Subcutaneous adipose tissue (tissue), 4 donors: ENCODE results near the gene ANKFN1. TPM values are rescaled to one million over a fixed set of nuclear protein-coding genes. Genes with fewer than 3 reads are reported as not detected.

Experiments used
- total RNA-seq, 4 donors: library from RNA; depleted of rRNA; stranded (reverse); fragments of >200 nt; gene quantifications; one replicate each; pipeline ENCODE4 v1.1.0, GENCODE V29; 2016
- TF ChIP-seq, protein P1 (sequence below): fragments of 450-650 bp; IDR thresholded peaks from one replicate; pipeline ENCODE4 v1.5.1; 2016; ENCODE audit warnings: low read depth, mild to moderate bottlenecking, control low read depth, antibody characterized with exemption, moderate library complexity

Gene ANKFN1
- total RNA-seq, 4 donors from 2014 or later: 2.9 to 15.5 (median 5.3) TPM; not detected in 1

DNA sequence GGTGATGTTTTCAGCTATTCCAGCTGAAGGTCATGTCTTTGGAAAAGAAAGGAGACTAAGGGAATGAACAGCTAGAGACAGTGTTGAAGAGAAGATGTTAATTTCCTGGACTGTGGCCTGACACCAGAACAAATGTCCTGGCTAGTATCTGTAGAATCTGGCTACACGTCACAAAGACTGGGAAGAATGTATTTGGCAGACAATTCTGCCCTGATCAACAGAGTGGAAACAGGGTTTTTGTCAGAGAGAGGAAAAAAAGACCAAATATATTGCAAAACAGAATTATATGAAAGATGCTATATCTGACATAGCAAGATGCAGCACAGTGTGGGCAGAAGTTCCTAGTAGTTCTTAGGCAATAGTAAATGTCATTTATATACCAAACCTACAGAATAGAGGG, 17.0 kb upstream of the ANKFN1 start:
- TF ChIP-seq, protein P1, sequence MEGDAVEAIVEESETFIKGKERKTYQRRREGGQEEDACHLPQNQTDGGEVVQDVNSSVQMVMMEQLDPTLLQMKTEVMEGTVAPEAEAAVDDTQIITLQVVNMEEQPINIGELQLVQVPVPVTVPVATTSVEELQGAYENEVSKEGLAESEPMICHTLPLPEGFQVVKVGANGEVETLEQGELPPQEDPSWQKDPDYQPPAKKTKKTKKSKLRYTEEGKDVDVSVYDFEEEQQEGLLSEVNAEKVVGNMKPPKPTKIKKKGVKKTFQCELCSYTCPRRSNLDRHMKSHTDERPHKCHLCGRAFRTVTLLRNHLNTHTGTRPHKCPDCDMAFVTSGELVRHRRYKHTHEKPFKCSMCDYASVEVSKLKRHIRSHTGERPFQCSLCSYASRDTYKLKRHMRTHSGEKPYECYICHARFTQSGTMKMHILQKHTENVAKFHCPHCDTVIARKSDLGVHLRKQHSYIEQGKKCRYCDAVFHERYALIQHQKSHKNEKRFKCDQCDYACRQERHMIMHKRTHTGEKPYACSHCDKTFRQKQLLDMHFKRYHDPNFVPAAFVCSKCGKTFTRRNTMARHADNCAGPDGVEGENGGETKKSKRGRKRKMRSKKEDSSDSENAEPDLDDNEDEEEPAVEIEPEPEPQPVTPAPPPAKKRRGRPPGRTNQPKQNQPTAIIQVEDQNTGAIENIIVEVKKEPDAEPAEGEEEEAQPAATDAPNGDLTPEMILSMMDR: no peak

DNA sequence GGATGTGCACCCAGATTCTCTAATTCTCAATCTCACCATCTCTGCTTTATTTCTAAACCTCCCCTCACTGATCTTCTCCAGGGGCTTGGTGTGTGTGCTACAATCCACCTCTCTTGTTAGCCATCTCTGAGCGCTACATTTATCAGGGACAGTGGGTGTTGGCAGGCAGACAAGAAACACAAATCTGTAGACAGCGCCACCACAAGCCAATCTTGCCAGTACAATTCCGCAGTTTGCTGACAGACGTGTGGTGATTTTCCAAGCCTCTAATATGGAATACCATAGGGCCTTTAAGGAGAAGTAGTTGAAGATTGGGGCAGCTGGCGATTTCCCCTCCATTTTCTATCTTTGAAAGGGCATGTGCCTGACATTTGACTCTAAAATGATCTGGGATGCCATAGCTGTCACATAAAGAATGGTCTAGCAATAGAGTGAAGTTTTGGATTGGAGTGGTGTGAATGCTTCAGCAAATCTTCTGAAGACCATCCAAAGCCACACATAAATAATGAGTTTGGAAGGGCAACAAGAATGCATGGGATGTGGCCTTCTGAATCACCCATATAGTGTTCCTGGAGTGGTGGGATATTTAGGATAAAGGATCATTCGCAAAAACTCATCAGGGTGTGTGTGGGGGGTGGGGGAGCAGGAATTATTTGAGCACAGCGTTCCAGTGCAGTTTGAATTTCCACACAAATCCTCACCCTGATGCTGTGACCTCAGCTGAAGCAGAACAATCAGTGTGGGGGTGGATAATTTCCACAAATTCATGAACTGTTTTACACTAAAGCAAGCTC, 12.0 kb upstream of the ANKFN1 start:
- TF ChIP-seq, protein P1: no peak

DNA sequence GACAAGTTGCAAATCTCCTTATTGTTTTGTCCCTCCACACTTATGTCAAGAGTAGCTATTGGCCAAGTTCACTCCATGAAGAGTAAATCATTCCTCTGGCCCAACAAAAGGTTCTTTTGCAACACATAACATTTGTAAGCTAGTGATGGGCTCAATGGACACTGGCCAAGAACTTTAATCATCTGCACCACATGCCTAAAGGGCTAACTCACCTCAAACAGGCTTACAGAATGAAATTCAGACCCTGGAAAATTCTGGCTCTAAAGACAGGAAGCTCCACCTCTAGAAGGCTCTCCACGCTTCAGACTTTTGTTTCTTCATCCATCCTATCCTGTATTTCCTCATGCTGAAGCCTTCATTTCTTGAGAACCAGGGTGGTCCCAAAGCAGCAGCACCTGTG, 10.9 kb upstream of the ANKFN1 start:
- TF ChIP-seq, protein P1: no peak

DNA sequence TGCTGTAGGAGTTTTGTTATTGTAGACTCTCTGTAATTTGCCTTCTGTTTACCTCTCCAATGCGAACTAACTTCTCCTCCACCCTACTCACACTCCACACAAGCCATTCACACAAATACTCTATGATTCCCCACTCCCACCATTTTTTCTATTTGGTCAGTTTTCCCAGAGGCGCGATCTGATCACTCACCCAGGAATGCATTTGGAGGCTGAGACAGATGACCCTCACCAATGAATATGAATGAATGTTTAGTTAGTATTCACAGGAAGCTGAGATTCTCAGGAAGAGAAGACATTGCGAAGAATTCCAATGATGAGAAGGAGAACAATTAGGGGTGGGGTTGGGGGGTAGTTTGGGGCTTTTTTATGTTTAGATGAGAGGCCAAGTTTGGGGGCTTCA, 10.5 kb upstream of the ANKFN1 start:
- TF ChIP-seq, protein P1: no peak

DNA sequence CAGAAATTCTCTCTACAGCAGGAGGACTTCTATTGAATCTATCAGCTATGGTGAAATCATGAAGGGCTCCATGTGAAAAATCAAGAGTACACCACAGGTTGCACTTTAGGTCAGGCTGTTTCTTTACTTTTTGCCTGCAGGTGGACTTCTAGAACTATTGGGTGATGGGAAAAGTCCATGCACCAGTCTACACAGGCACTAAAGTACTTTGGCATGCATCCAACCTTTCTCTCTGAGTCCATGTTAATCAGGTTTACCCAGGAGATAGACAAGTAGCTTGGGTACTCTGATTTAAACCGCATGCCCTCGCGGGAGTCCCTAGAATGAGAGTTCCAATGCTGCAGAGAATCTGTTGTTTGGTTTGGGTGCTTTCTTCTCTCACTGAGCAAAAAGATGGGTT, 9.1 kb upstream of the ANKFN1 start:
- TF ChIP-seq, protein P1: no peak

DNA sequence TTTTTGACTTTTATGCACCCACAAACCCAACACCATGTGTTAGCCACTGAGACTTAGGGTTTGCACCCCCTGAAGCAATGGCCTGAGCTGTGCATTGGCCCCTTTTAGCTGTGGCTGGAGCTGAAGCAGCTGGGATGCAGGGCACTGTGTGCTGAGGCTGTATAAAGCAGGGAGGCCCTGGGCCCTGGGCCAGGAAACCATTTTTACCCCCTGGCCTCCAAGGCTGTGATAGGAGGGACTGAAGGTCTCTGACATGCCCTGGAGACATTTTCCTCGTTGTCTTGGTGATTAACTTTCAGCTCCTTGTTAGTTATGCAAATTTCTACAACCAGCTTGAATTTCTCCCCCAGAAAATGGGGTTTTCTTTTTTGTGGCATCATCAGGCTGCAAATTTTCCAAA, 6.7 kb upstream of the ANKFN1 start:
- TF ChIP-seq, protein P1: no peak

DNA sequence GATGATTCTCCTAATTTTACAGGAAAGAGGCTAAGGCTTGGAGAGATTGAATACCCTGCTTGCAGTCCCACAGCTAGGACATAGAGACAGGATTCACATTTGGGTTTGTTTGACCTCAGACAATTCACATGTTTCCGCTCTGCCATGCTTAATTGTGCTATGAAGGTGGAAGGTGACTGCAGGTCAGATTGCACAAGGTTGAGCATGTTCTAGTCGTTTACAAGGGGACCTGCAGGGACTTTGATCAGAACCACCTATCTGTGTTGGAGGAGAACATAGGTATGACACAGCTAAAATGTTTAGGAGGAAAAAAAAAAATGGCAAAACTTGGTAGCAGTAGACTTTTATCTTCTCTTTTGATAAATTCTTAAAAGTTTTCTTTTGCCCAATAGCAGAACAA, 4.9 kb upstream of the ANKFN1 start:
- TF ChIP-seq, protein P1: no peak
